A549 (cell line): Measurements from ENCODE around the gene LOXHD1. TPM values are rescaled to one million over a fixed set of nuclear protein-coding genes. Genes with fewer than 3 reads are reported as not detected.

Source experiments
- ATAC-seq, 2 experiments: fragments of 200-7000 bp in 1 of 2; fragments of >200 bp in 1 of 2; cut with Nextera tagmentation in 1 of 2; cut with Tn5 transposase in 1 of 2; 3 replicates each; pipeline versions ENCODE4 v1.8.0 to v1.9.1; 2018 to 2020; ENCODE audit warnings: mild to moderate bottlenecking in 1 of 2, moderate library complexity in 1 of 2
- CTCF ChIA-PET: fragments of 300-600 bp; sonication (Branson Sonifier 250); formaldehyde crosslinking; extraction: SDS; loops from one replicate; lab custom pipeline; 2021; ENCODE audit warnings: antibody characterized with exemption, inconsistent platforms; lab: Yijun Ruan, JAX
- POLR2A ChIA-PET: fragments of 350-600 bp; formaldehyde crosslinking; extraction: SDS; loops from one replicate; lab custom pipeline; 2021; ENCODE audit warnings: antibody characterized with exemption, inconsistent platforms; lab: Yijun Ruan, JAX
- DNase-seq, 2 experiments: peaks; one replicate each; pipeline versions ENCODE4 v3.0.0 to v3.0.0-alpha.2; 2011 to 2016; ENCODE audit warnings: low read depth in 1 of 2, low spot score in 1 of 2
- FAIRE-seq: peaks from 2 replicates; lab custom pipeline; 2011; peaks lifted over from hg19 to GRCh38; lab: Jason Lieb, UNC
- H3K27ac ChIP-seq, 2 experiments: fragments of >200 bp; sonication (Bioruptor Twin); formaldehyde crosslinking; 3 replicates each; pipeline ENCODE4 v1.5.1; 2016 to 2017
- H3K4me1 ChIP-seq: fragments of >200 bp; sonication (Bioruptor Twin); formaldehyde crosslinking; 3 replicates; pipeline ENCODE4 v1.6.1; 2016
- H3K4me2 ChIP-seq: fragments of >200 bp; sonication (Bioruptor Twin); formaldehyde crosslinking; 3 replicates; pipeline ENCODE4 v1.6.1; 2016
- H3K4me3 ChIP-seq: fragments of >200 bp; sonication (Bioruptor Twin); formaldehyde crosslinking; 3 replicates; pipeline ENCODE4 v1.5.1; 2016
- H3K9me3 ChIP-seq: fragments of >200 bp; sonication (Bioruptor Twin); formaldehyde crosslinking; 3 replicates; pipeline ENCODE4 v1.6.1; 2016
- BHLHE40 ChIP-seq: IDR thresholded peaks from 2 replicates; pipeline ENCODE4 v1.6.1; 2012; ENCODE audit warnings: low read depth, low read length, inconsistent platforms
- CBX8 ChIP-seq: fragments of 200-600 bp; sonication (generic); IDR thresholded peaks from 2 replicates; pipeline ENCODE4 v1.6.1; 2016
- CEBPB ChIP-seq, 2 experiments: fragments of >200 bp in 1 of 2; sonication (Bioruptor Twin) in 1 of 2; formaldehyde crosslinking in 1 of 2; IDR thresholded peaks; 2 replicates each; pipeline ENCODE4 v1.6.1; 2012 to 2016
- EHF ChIP-seq: fragments of 250-450 bp; sonication (Bioruptor Pico); IDR thresholded peaks from 2 replicates; pipeline ENCODE4 v1.5.0; 2020; ENCODE audit warnings: mild to moderate bottlenecking
- FOSL2 ChIP-seq, 2 experiments: fragments of 450-650 bp in 1 of 2; fragments of >200 bp in 1 of 2; sonication (Bioruptor Twin) in 1 of 2; formaldehyde crosslinking; IDR thresholded peaks; 2 replicates each; pipeline versions ENCODE4 v1.5.0 to v1.6.1; 2016 to 2020; ENCODE audit warnings: mild to moderate bottlenecking in 1 of 2, moderate library complexity in 1 of 2
- HEYL ChIP-seq: fragments of 250-450 bp; sonication (Bioruptor Pico); IDR thresholded peaks from 2 replicates; pipeline ENCODE4 v1.8.0; 2021; ENCODE audit warnings: mild to moderate bottlenecking, moderate library complexity
- HOXB13 ChIP-seq: fragments of 250-450 bp; sonication (Bioruptor Pico); IDR thresholded peaks from 2 replicates; pipeline ENCODE4 v1.5.0; 2020; ENCODE audit warnings: low read depth, mild to moderate bottlenecking, moderate library complexity
- HOXB5 ChIP-seq: fragments of 250-450 bp; sonication (Bioruptor Pico); IDR thresholded peaks from 2 replicates; pipeline ENCODE4 v1.5.0; 2020; ENCODE audit warnings: mild to moderate bottlenecking, moderate library complexity
- JUN ChIP-seq, 2 experiments: fragments of >200 bp; sonication (Bioruptor Twin); formaldehyde crosslinking; IDR thresholded peaks; 2 replicates in 1 of 2; 3 replicates in 1 of 2; pipeline ENCODE4 v1.6.1; 2016 to 2017
- JUNB ChIP-seq: fragments of >200 bp; sonication (Bioruptor Twin); formaldehyde crosslinking; IDR thresholded peaks from 2 replicates; pipeline ENCODE4 v1.6.1; 2016
- KDM1A ChIP-seq: fragments of 200-600 bp; sonication (generic); IDR thresholded peaks from 2 replicates; pipeline ENCODE4 v1.6.1; 2016; ENCODE audit warnings: low read depth, mild to moderate bottlenecking
- MAFK ChIP-seq: fragments of 450-650 bp; IDR thresholded peaks from 2 replicates; pipeline ENCODE4 v1.6.1; 2014; ENCODE audit not compliant: partially characterized antibody
- NFE2L2 ChIP-seq: fragments of 150-350 bp; conservative IDR thresholded peaks from 2 replicates; pipeline ENCODE4 v1.6.1; 2014; ENCODE audit warnings: low read length
- NR3C1 ChIP-seq: fragments of >200 bp; sonication (Bioruptor Twin); formaldehyde crosslinking; IDR thresholded peaks from 3 replicates; pipeline ENCODE4 v1.6.1; 2017
- POLR2A ChIP-seq: IDR thresholded peaks from 2 replicates; pipeline ENCODE4 v1.6.1; 2012; ENCODE audit warnings: mild to moderate bottlenecking, low read length
- POLR2AphosphoS2 ChIP-seq: conservative IDR thresholded peaks from 2 replicates; pipeline ENCODE4 v1.6.1; 2012; ENCODE audit warnings: low read length, improper control_type of control experiment, inconsistent platforms
- RARB ChIP-seq: fragments of 250-450 bp; sonication (Bioruptor Pico); IDR thresholded peaks from 2 replicates; pipeline ENCODE4 v1.8.0; 2021; ENCODE audit warnings: mild to moderate bottlenecking, moderate library complexity
- RCOR1 ChIP-seq: fragments of 150-350 bp; IDR thresholded peaks from 2 replicates; pipeline ENCODE4 v1.6.1; 2014; ENCODE audit warnings: antibody characterized with exemption, low read length, low read depth
- SMC3 ChIP-seq: fragments of >200 bp; sonication (Bioruptor Twin); formaldehyde crosslinking; IDR thresholded peaks from 3 replicates; pipeline ENCODE4 v1.6.1; 2018; ENCODE audit warnings: inconsistent platforms
- SREBF2 ChIP-seq: fragments of 450-650 bp; IDR thresholded peaks from 2 replicates; pipeline ENCODE4 v1.6.1; 2014; ENCODE audit warnings: mild to moderate bottlenecking, moderate library complexity
- ZC3H11A ChIP-seq: fragments of 450-650 bp; IDR thresholded peaks from 2 replicates; pipeline ENCODE4 v1.6.1; 2014; ENCODE audit warnings: antibody characterized with exemption, mild to moderate bottlenecking
- WGBS: methylation state at CpG from one replicate; pipeline ENCODE4 v1.1.6; 2017; ENCODE audit errors: missing lambda C conversion rate; 5-methylcytosine and 5-hydroxymethylcytosine counted together
- polyA plus RNA-seq, 4 experiments: library from polyadenylated mRNA; depleted of rRNA in 3 of 4; stranded (reverse); fragments of >200 nt; fragmentation: RNase III in 1 of 4; extraction: RNeasy Plus Mini Kit Qiagen cat#74134 plus additional on column Dnase treatment in 1 of 4; gene quantifications; 2 replicates in 3 of 4; 3 replicates in 1 of 4; pipeline ENCODE4 v1.2.3, GENCODE V29; 2011 to 2017
- TF ChIP-seq, protein P1 (sequence below): fragments of >200 bp; sonication (Bioruptor Twin); formaldehyde crosslinking; IDR thresholded peaks from 2 replicates; pipeline ENCODE4 v1.6.1; 2016
- TF ChIP-seq, protein P2 (sequence below): IDR thresholded peaks from 2 replicates; pipeline ENCODE4 v1.6.1; 2012
- TF ChIP-seq, protein P3 (sequence below): fragments of 250-450 bp; sonication (Bioruptor Pico); IDR thresholded peaks from 2 replicates; pipeline ENCODE4 v1.5.0; 2020; ENCODE audit warnings: low read depth, mild to moderate bottlenecking, moderate library complexity
- TF ChIP-seq, protein P4 (sequence below): fragments of >200 bp; sonication (Bioruptor Twin); formaldehyde crosslinking; IDR thresholded peaks from 3 replicates; pipeline ENCODE4 v1.6.1; 2016

Gene LOXHD1
- polyA plus RNA-seq, 2 of the 4 experiments (the other 2 are of a cell fraction): not detected

DNA sequence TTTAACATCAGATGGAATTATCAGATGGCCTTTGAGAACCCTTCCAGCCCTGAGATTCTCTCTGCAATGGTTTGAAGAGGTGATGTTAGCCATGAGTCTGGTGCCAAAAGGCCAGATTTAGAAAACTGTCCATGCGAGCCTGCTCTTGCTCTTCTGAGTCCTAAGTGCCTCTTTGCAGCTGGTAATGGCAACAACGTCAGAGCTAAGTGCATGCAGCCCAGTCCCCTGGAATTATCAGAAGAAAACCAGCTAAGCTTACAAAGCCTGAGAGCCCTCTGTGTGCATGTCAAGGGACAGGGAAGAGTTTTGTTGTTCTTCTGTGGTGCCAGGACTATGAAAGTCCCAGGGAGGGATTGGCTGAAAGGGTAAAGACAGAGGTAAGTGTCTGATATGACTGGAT is 89.8 kb downstream of the LOXHD1 start:
- POLR2A ChIA-PET: no interaction called here
- CTCF ChIA-PET: no interaction called here
- Histone ChIP-seq H3K4me2 (no peak overlapping the region), H3K9me3 (no peaks in the 10 kb centered on the region), H3K4me1 (no peaks in the 10 kb centered on the region), H3K27ac (no peak overlapping the region), H3K4me3 (no peak overlapping the region)
- ATAC-seq: no peak
- 15% methylated on average over 2 of the region's 2 CpGs for WGBS
- no peak for DNase-seq
- TF ChIP-seq KDM1A: no peak
- no peak for TF ChIP-seq EHF
- no peak for TF ChIP-seq CEBPB (IDR thresholded peaks at IDR 0.05)
- TF ChIP-seq RARB (CRISPR knock-in tag): no peak
- no peak for TF ChIP-seq CBX8
- TF ChIP-seq, protein P1, sequence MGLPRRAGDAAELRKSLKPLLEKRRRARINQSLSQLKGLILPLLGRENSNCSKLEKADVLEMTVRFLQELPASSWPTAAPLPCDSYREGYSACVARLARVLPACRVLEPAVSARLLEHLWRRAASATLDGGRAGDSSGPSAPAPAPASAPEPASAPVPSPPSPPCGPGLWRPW: no peak
- no peak for FAIRE-seq

DNA sequence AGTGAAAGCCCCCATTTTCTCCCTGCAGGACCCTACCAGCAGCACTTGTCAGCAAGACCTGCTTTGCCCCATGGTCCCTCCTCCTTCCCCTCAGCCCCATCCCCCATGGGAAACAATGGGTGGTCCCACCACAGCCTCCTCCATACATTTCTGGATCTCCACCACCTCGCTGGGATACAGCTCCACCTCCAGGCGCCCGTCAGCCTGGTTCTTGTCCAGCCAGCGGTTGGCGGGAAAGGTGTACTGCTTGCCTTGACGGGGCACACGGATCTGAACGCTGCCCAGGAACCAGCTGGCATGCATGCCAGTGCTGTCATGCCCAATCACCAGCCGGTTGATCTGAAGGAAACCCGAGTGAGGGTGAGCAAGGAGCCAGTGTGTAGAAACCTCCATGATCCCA is 90.9 kb downstream of the LOXHD1 start:
- Histone ChIP-seq H3K4me1 (no peaks in the 10 kb centered on the region), H3K27ac (no peak overlapping the region), H3K4me2 (no peak overlapping the region), H3K9me3 (no peaks in the 10 kb centered on the region), H3K4me3 (no peak overlapping the region)
- ChIA-PET CTCF (no interaction called here), POLR2A (no interaction called here)
- FAIRE-seq (no peak), ATAC-seq (no peak), DNase-seq (no peak)
- TF ChIP-seq FOSL2 (IDR thresholded peaks at IDR 0.05) (no peak), FOSL2 (CRISPR knock-in tag; IDR thresholded peaks at IDR 0.05) (no peak), SMC3 (no peak), HOXB13 (no peak)
- TF ChIP-seq, protein P2, sequence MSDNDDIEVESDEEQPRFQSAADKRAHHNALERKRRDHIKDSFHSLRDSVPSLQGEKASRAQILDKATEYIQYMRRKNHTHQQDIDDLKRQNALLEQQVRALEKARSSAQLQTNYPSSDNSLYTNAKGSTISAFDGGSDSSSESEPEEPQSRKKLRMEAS: no peak
- 0% methylated on average over 1 of the region's 10 CpGs for WGBS

DNA sequence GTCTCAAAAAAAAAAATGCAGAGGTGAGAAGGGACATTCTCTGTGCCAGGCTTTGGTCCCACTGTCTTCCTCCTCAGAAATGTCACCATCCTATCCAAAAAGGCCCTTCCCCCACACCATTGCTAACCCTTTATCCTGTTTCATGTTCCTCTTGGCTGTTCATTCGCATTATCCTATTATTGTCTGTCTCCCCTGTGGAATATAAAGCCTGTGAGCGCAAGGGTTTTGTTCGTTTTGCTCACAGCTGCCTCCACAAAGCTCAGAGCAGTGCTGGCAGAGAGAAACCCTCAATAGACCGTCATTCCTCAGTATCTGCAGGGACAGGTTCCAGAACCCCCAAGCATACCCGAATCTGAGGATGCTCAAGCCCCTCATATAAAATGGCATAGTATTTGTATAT is 91.8 kb downstream of the LOXHD1 start:
- H3K9me3 ChIP-seq: no peaks in the 10 kb centered on the region
- H3K27ac ChIP-seq: no peak overlapping the region
- 16% methylated on average over 5 of the region's 5 CpGs for WGBS
- H3K4me3 ChIP-seq: no peak overlapping the region
- DNase-seq (no peak), ATAC-seq (no peak), FAIRE-seq (no peak)
- H3K4me1 ChIP-seq: no peaks in the 10 kb centered on the region
- ChIA-PET CTCF (no interaction called here), POLR2A (interaction anchor here (0.7 kb wide), 1 partner anchor 10 kb away, joined by 3 read pairs; no protein-coding TSS in a partner anchor)
- no peak overlapping the region for H3K4me2 ChIP-seq
- TF ChIP-seq SREBF2 (no peak), CBX8 (no peak), JUNB (no peak), BHLHE40 (no peak), HEYL (CRISPR knock-in tag) (no peak), RCOR1 (no peak), POLR2A (no peak), HOXB5 (no peak), JUN (IDR thresholded peaks at IDR 0.05) (no peak), NFE2L2 (no peak), NR3C1 (no peak), MAFK (no peak), HOXB13 (no peak), CEBPB (IDR thresholded peaks at IDR 0.05) (no peak), POLR2AphosphoS2 (no peak), ZC3H11A (no peak)
- TF ChIP-seq, protein P1: no peak
- TF ChIP-seq, protein P3, sequence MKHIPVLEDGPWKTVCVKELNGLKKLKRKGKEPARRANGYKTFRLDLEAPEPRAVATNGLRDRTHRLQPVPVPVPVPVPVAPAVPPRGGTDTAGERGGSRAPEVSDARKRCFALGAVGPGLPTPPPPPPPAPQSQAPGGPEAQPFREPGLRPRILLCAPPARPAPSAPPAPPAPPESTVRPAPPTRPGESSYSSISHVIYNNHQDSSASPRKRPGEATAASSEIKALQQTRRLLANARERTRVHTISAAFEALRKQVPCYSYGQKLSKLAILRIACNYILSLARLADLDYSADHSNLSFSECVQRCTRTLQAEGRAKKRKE (CRISPR knock-in tag): no peak

DNA sequence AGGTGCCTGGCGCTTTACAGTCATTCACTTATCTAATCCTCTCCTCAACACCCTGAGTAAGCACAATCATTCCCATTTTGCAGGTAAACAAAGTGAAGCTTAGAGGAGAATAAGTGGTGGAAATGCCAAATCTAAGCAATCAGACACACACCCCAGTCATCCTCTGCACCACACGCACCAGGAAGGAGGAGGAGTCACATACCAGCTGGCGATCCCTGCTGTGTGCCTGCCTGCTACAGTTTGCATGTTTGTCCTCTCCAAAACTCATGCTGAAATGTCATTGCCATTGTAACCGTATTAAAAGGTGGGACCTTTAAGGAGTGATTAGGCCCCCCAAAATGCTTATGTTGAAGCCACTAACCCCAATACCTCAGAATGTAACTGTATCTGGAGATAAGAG is 93.7 kb downstream of the LOXHD1 start:
- Histone ChIP-seq H3K4me1 (no peaks in the 10 kb centered on the region), H3K4me2 (no peak overlapping the region), H3K27ac (no peak overlapping the region), H3K4me3 (no peak overlapping the region), H3K9me3 (no peaks in the 10 kb centered on the region)
- POLR2A ChIA-PET: no interaction called here
- TF ChIP-seq, protein P4, sequence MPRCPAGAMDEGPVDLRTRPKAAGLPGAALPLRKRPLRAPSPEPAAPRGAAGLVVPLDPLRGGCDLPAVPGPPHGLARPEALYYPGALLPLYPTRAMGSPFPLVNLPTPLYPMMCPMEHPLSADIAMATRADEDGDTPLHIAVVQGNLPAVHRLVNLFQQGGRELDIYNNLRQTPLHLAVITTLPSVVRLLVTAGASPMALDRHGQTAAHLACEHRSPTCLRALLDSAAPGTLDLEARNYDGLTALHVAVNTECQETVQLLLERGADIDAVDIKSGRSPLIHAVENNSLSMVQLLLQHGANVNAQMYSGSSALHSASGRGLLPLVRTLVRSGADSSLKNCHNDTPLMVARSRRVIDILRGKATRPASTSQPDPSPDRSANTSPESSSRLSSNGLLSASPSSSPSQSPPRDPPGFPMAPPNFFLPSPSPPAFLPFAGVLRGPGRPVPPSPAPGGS: no peak
- ATAC-seq: no peak
- CTCF ChIA-PET: interaction anchor here (0.6 kb wide), 1 partner anchor 85 kb away, joined by 3 read pairs; no protein-coding TSS in a partner anchor
- DNase-seq: no peak
- 23% methylated on average over 4 of the region's 4 CpGs for WGBS
- no peak for FAIRE-seq
